GM12864 (cell line): ENCODE measurements around the gene LYG2.
"Not testable (repeated sequence)": the region's sequence is repeated elsewhere in the genome, so short reads cannot be mapped to it uniquely, and the experiment has no call there.

ENCODE experiments used
- DNase-seq: peaks from one replicate; pipeline ENCODE4 v3.0.0-alpha.2; 2011; ENCODE audit warnings: low read depth
- H3K4me3 ChIP-seq: 2 replicates; pipeline ENCODE4 v1.5.1; 2011; ENCODE audit warnings: mild to moderate bottlenecking, low read depth, low read length, control low read depth
- TF ChIP-seq, protein P1 (sequence below): IDR thresholded peaks from 2 replicates; pipeline ENCODE4 v1.5.1; 2011; ENCODE audit warnings: low read depth, mild to moderate bottlenecking, moderate library complexity, low read length, control low read depth, inconsistent platforms; ENCODE audit errors: missing control alignments

The LYG2 gene

DNA sequence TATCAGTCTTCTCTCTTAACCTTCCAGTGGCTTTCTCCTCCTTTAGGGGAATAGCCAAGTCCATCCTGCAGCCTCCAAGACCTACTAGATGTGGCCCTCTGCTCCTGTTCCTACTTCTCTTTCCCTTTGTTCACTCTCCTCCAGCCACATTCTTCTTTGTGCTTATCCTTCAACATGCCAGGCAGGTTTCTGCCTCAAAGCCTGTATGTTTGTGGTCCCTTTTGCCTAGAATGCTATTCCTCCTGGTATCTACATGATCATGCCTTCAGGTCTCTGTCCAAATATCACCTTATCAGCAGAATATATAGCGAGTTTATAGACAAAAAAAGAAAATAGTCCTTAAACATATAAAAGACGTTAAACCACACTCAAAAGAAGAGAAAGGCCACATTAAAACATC lies 5.5 kb downstream of the LYG2 start:
- H3K4me3 ChIP-seq: no peak overlapping the region
- TF ChIP-seq, protein P1, sequence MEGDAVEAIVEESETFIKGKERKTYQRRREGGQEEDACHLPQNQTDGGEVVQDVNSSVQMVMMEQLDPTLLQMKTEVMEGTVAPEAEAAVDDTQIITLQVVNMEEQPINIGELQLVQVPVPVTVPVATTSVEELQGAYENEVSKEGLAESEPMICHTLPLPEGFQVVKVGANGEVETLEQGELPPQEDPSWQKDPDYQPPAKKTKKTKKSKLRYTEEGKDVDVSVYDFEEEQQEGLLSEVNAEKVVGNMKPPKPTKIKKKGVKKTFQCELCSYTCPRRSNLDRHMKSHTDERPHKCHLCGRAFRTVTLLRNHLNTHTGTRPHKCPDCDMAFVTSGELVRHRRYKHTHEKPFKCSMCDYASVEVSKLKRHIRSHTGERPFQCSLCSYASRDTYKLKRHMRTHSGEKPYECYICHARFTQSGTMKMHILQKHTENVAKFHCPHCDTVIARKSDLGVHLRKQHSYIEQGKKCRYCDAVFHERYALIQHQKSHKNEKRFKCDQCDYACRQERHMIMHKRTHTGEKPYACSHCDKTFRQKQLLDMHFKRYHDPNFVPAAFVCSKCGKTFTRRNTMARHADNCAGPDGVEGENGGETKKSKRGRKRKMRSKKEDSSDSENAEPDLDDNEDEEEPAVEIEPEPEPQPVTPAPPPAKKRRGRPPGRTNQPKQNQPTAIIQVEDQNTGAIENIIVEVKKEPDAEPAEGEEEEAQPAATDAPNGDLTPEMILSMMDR: no peak
- no peak for DNase-seq

DNA sequence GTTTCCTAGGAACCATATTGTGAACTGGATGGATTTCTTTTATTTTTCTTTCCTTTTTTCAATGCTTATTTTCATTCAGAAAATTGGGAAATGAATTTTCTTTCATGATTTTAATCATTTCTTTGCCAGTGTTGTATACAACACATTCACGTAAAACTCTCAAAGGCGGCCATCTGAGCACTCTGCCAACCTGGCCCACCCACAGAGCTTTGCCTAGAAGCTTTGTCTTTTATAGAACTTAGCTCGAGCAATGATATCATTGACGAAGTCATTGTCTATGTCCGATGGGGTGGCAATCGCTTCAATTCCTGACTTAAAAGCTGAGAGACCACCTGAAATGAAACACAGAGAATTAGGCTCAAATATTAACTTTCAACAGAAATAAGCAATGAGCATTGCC lies 13.3 kb downstream of the LYG2 start:
- no peak overlapping the region for H3K4me3 ChIP-seq

DNA sequence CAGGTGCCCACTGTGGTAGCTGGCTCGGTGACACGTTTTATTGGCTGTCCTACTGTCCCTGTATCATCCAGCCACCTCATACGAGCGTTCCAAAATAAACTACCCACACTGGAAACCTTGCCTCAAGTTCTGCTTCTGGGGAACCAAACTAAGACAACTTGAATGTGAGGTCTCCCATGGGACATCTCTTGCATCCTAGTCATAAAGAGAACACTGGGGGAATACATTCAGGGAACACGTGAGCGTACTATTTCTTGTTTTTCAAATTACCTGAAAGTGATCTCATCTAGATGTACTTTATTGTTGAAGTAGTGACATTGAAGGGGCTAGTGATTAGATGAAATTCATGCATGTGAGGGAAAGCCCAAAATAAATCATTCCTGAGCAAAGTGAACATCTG lies 15.0 kb downstream of the LYG2 start:
- DNase-seq: no peak
- TF ChIP-seq, protein P1: no peak
- H3K4me3 ChIP-seq: no peak overlapping the region

More for the DNA sequence above, 13.3 kb downstream of the LYG2 start:
- DNase-seq: no peak
- TF ChIP-seq, protein P1: no peak

DNA sequence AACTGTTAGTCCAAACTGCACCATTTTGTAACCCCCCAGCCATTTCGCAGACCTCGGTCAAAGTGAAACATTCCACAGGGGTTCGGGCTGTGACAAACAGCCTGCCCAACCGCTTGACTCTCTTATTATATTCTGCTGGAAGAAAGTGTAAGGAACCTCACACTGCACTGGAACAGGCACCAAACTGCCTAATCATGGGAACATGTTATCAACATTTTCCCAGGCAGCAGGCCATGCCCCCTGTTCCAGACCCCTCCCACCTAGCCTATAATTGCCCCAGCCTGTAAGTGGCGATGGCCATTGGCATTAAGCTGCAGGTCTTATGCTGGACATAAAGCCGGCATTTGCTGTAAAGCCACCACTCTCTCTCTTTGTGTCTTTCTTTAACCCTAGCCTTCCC lies 16.9 kb downstream of the LYG2 start:
- no peak overlapping the region for H3K4me3 ChIP-seq
- TF ChIP-seq, protein P1: no peak
- no peak for DNase-seq

DNA sequence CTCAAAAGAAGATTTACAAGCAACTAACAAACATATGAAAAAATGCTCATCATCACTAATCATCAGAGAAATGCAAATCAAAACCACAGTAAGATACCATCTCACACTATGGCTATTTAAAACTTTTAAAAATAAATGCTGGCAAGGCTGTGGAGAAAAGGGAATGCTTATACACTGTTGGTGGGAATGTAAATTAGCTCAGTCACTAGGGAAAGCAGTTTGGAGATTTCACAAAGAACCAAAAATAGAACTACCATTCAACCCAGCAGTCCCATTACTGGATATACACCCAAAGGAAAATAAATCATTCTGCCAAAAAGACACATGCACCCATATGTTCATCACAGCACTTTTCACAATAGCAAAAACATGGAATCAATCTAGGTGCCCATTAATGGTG lies 22.3 kb downstream of the LYG2 start:
- DNase-seq, H3K4me3 ChIP-seq: not testable (repeated sequence)

DNA sequence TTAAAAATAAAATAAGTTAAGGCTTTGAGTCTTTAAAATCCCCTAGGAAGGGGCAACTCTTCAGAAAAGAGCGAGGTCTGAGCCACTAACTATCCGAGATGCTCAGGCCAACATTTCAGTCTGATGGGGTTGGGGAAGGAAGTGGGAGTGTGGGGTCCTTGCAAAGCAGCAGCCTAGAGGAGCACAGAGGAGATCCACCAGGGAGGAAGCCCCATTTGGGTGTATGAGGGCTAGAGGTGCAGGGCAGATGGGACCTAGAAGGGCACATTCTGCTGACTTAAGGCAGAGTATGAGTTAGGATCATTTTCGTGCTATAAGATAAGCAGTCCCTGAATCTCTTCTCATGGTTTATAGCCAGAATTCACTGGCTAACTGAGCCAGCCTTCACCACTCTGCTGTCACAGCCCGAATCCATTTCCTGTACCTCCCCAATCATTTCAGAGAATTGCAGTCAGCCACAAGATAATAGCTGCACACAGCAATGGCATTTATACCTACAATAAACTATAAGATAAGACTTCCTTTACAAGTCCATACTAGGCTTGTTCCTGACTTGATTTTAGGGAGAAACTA lies 37.5 kb downstream of the LYG2 start:
- no peak overlapping the region for H3K4me3 ChIP-seq
- TF ChIP-seq, protein P1: no peak
- no peak for DNase-seq

DNA sequence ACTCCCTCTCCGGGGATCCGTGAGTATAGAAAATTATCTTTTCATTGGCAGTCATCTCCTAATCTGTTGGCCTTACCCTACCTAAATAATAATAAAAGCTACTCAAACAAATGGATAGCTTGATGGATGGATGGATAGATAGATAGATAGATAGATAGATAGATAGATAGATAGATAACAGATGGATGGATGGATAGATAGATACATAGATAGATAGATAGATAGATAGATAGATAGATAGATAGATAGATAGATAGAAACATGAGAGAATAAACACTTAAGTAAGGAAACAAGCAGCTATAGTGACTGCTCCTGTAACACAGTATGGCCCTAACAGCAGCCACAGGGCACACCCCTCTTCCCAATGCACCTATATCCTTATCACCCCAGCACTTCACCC lies 39.4 kb downstream of the LYG2 start:
- no peak for DNase-seq
- H3K4me3 ChIP-seq: no peak overlapping the region
- TF ChIP-seq, protein P1: no peak

DNA sequence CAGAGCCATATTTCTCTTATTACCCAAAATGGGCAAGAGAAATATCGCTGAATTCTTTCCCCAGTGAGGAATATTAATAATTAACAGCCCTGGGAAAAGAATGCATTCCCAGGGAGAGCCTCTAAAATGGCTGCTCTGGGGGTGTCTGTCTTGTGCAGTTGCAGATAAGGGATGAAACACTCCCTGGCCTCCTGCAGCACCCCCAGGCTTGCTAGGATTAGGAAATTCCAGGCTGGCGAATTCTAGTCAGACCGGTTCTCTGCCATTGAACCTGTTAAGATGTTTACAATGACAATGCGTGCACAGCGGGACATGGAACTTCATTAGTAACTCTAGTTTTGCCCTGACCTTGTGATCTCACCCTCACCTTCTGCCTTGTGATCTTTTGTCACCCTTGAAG lies 50.0 kb downstream of the LYG2 start:
- H3K4me3 ChIP-seq: no peak overlapping the region
- no peak for DNase-seq
- TF ChIP-seq, protein P1: no peak
